ENCODE results near the gene FKBP2.

The FKBP2 gene

GRCh38 chr11:64284962-64285884 is 44.3 kb downstream of the FKBP2 start, which contains the start of gene GPR137:
GPR137 (plus strand) TSS chr11:64285848; CDS start chr11:64286525, 677 bp downstream.
- H3K9me3 ChIP-seq (ENCODE audit: low read length) = no peaks in the 10 kb centered on the region
- no peaks in the 10 kb centered on the region for H3K79me2 ChIP-seq (ENCODE audit: insufficient read depth, low read length)
- no peak within 1 kb of the TSS for H2AFZ ChIP-seq (ENCODE audit: low read length)
- H3K4me3 ChIP-seq (ENCODE audit: low read depth, low read length, poor library complexity, severe bottlenecking) = peak within 1 kb of the TSS; percentile 86
- H3K27ac ChIP-seq (ENCODE audit: low read depth, low read length, poor library complexity, severe bottlenecking) = peak within 1 kb of the TSS; percentile 87
- no peaks in the 10 kb centered on the region; the same call in 1 of the 2 replicates for H3K27me3 ChIP-seq (ENCODE audit: insufficient read depth, low read length)
- no peaks in the 10 kb centered on the region for H4K20me1 ChIP-seq (ENCODE audit: insufficient read depth, low read length)
- H3K9me2 ChIP-seq (ENCODE audit: low read depth, low read length) = no peaks in the 10 kb centered on the region
- peaks cover 17% of the 10 kb centered on the region for H3K4me1 ChIP-seq (ENCODE audit: insufficient read depth, low read length, severe bottlenecking)
- peak within 1 kb of the TSS; percentile 98 for H3K4me2 ChIP-seq (ENCODE audit: low read length)
- peak within 1 kb of the TSS; percentile 87 for H3K9ac ChIP-seq (ENCODE audit: low read length)
- no peaks in the 10 kb centered on the region for H3F3A ChIP-seq (ENCODE audit: insufficient read depth, low read length)
- TF ChIP-seq EZH2 (IDR thresholded peaks at IDR 0.05; ENCODE audit: borderline replicate concordance, low read length) (no peak), CTCF (IDR thresholded peaks at IDR 0.05; ENCODE audit: low read length) (no peak)
- peaks cover 20% of the 10 kb centered on the region; the same call in 1 of the 2 replicates for H3K36me3 ChIP-seq (ENCODE audit: insufficient read depth, low read length)

- H3K9me2 ChIP-seq (ENCODE audit: low read depth, low read length) = no peaks in the 10 kb centered on the region
- no peaks in the 10 kb centered on the region for H4K20me1 ChIP-seq (ENCODE audit: insufficient read depth, low read length)
- TF ChIP-seq EZH2 (IDR thresholded peaks at IDR 0.05; ENCODE audit: borderline replicate concordance, low read length) = no peak
- TF ChIP-seq CTCF (IDR thresholded peaks at IDR 0.05; ENCODE audit: low read length) = peak; percentile 23; the same call in 1 of the 2 replicates
- H3K79me2 ChIP-seq (ENCODE audit: insufficient read depth, low read length) = no peaks in the 10 kb centered on the region
- H3K36me3 ChIP-seq (ENCODE audit: insufficient read depth, low read length) = peaks cover 19% of the 10 kb centered on the region; the same call in 1 of the 2 replicates
- peak overlapping the region; percentile 87 for H3K9ac ChIP-seq (ENCODE audit: low read length)
- no peak overlapping the region for H3K27ac ChIP-seq (ENCODE audit: low read depth, low read length, poor library complexity, severe bottlenecking)
- no peaks in the 10 kb centered on the region for H3K9me3 ChIP-seq (ENCODE audit: low read length)
- H3K4me3 ChIP-seq (ENCODE audit: low read depth, low read length, poor library complexity, severe bottlenecking) = peak overlapping the region; percentile 86
- H3K27me3 ChIP-seq (ENCODE audit: insufficient read depth, low read length) = peaks cover 6% of the 10 kb centered on the region; the same call in 1 of the 2 replicates
- H3K4me2 ChIP-seq (ENCODE audit: low read length) = peak overlapping the region; percentile 98
- H3K4me1 ChIP-seq (ENCODE audit: insufficient read depth, low read length, severe bottlenecking) = peaks cover 17% of the 10 kb centered on the region
- H3F3A ChIP-seq (ENCODE audit: insufficient read depth, low read length) = no peaks in the 10 kb centered on the region
- no peak overlapping the region for H2AFZ ChIP-seq (ENCODE audit: low read length)
Measured at GRCh38 chr11:64285885-64286800, 45.2 kb downstream of the FKBP2 start.

- Histone ChIP-seq H3K4me2 (ENCODE audit: low read length) (no peak overlapping the region), H3K9me3 (ENCODE audit: low read length) (no peaks in the 10 kb centered on the region), H3K4me3 (ENCODE audit: low read depth, low read length, poor library complexity, severe bottlenecking) (no peak overlapping the region), H3K4me1 (ENCODE audit: insufficient read depth, low read length, severe bottlenecking) (peaks cover 17% of the 10 kb centered on the region), H3K9ac (ENCODE audit: low read length) (no peak overlapping the region), H3K9me2 (ENCODE audit: low read depth, low read length) (no peaks in the 10 kb centered on the region), H3K36me3 (ENCODE audit: insufficient read depth, low read length) (peaks cover 13% of the 10 kb centered on the region; the same call in 1 of the 2 replicates), H3F3A (ENCODE audit: insufficient read depth, low read length) (no peaks in the 10 kb centered on the region), H3K79me2 (ENCODE audit: insufficient read depth, low read length) (no peaks in the 10 kb centered on the region), H2AFZ (ENCODE audit: low read length) (no peak overlapping the region), H4K20me1 (ENCODE audit: insufficient read depth, low read length) (no peaks in the 10 kb centered on the region), H3K27ac (ENCODE audit: low read depth, low read length, poor library complexity, severe bottlenecking) (no peak overlapping the region), H3K27me3 (ENCODE audit: insufficient read depth, low read length) (peaks cover 8% of the 10 kb centered on the region; the same call in 1 of the 2 replicates)
- TF ChIP-seq CTCF (IDR thresholded peaks at IDR 0.05; ENCODE audit: low read length) (no peak), EZH2 (IDR thresholded peaks at IDR 0.05; ENCODE audit: borderline replicate concordance, low read length) (no peak)
Measured at GRCh38 chr11:64286801-64287159, 45.9 kb downstream of the FKBP2 start.

All from OCI-LY1 (cell line).